ENCODE results near the gene SLC44A1. TPM values are rescaled to one million over a fixed set of nuclear protein-coding genes. Genes with fewer than 3 reads are reported as not detected.

Gene SLC44A1
- total RNA-seq, 1 donor from 2014 or later = 55.2 TPM

GRCh38 chr9:105316703-105317102 is 72.3 kb downstream of the SLC44A1 start:
- no peak for TF ChIP-seq CTCF (IDR thresholded peaks at IDR 0.05)

GRCh38 chr9:105318729-105319191 is 74.3 kb downstream of the SLC44A1 start:
- H3K4me3 ChIP-seq = no peak overlapping the region
- TF ChIP-seq CTCF (IDR thresholded peaks at IDR 0.05) = no peak
- H3K27ac ChIP-seq = no peak overlapping the region
- DNase-seq = no peak
- ATAC-seq = no peak
- intact Hi-C loops (cut with DNase I) = no loop called here
- H3K36me3 ChIP-seq = no peaks in the 10 kb centered on the region
- H3K9me3 ChIP-seq = no peaks in the 10 kb centered on the region
- no peaks in the 10 kb centered on the region for H3K27me3 ChIP-seq (ENCODE audit: low read depth)
- no peaks in the 10 kb centered on the region for H3K4me1 ChIP-seq

More at GRCh38 chr9:105316703-105317102, 72.3 kb downstream of the SLC44A1 start:
- H3K27me3 ChIP-seq (ENCODE audit: low read depth) = no peaks in the 10 kb centered on the region
- no peaks in the 10 kb centered on the region for H3K36me3 ChIP-seq
- no peak for DNase-seq
- H3K9me3 ChIP-seq = no peaks in the 10 kb centered on the region
- H3K4me1 ChIP-seq = peaks cover 3% of the 10 kb centered on the region
- no peak for ATAC-seq
- intact Hi-C loops (cut with DNase I) = no loop called here
- H3K27ac ChIP-seq = no peak overlapping the region
- H3K4me3 ChIP-seq = no peak overlapping the region

GRCh38 chr9:105319202-105319813 is 74.9 kb downstream of the SLC44A1 start:
- Histone ChIP-seq H3K27me3 (ENCODE audit: low read depth) (no peaks in the 10 kb centered on the region), H3K36me3 (no peaks in the 10 kb centered on the region), H3K4me3 (no peak overlapping the region), H3K4me1 (no peaks in the 10 kb centered on the region), H3K9me3 (no peaks in the 10 kb centered on the region), H3K27ac (no peak overlapping the region)
- DNase-seq = no peak
- no peak for ATAC-seq
- intact Hi-C loops (cut with DNase I) = no loop called here
- TF ChIP-seq CTCF (IDR thresholded peaks at IDR 0.05) = no peak

- Histone ChIP-seq H3K9me3 (no peaks in the 10 kb centered on the region), H3K4me3 (no peak overlapping the region), H3K27me3 (ENCODE audit: low read depth) (no peaks in the 10 kb centered on the region), H3K4me1 (no peaks in the 10 kb centered on the region), H3K36me3 (no peaks in the 10 kb centered on the region), H3K27ac (no peak overlapping the region)
- intact Hi-C loops (cut with DNase I) = no loop called here
- DNase-seq (no peak), ATAC-seq (no peak)
- TF ChIP-seq CTCF (IDR thresholded peaks at IDR 0.05) = no peak
Measured at GRCh38 chr9:105320568-105320967, 76.1 kb downstream of the SLC44A1 start.

- Histone ChIP-seq H3K27me3 (ENCODE audit: low read depth) (no peaks in the 10 kb centered on the region), H3K36me3 (no peaks in the 10 kb centered on the region), H3K9me3 (no peaks in the 10 kb centered on the region), H3K27ac (no peak overlapping the region), H3K4me1 (peaks cover 13% of the 10 kb centered on the region), H3K4me3 (no peak overlapping the region)
- ATAC-seq (no peak), DNase-seq (no peak)
- TF ChIP-seq CTCF (IDR thresholded peaks at IDR 0.05) = no peak
- intact Hi-C loops (cut with DNase I) = no loop called here
Measured at GRCh38 chr9:105328296-105328695, 83.8 kb downstream of the SLC44A1 start.
